Lung (tissue), 12 donors: ENCODE measurements around the gene C12orf75. TPM values are rescaled to one million over a fixed set of nuclear protein-coding genes. Genes with fewer than 3 reads are reported as not detected.

Experiments used
- ATAC-seq: fragments of 200-7000 bp; cut with Tn5 transposase; one replicate; pipeline ENCODE4 v1.9.1; 2020; ENCODE audit warnings: moderate number of reproducible peaks; ENCODE audit not compliant: insufficient read depth, low FRiP score
- DNase-seq, 3 donors: peaks; one replicate each; pipeline ENCODE4 v3.0.0-alpha.2; 2013 to 2017
- H3K27ac ChIP-seq, 2 donors: one replicate each; pipeline ENCODE4 v1.5.1; 2013; ENCODE audit warnings: mild to moderate bottlenecking in 2 of 2, moderate library complexity in 2 of 2, control low read depth in 1 of 2, inconsistent platforms in 1 of 2, low read depth in 1 of 2, low read length in 1 of 2
- H3K27me3 ChIP-seq, 3 donors: one replicate each; pipeline ENCODE4 v1.5.1; 2013; ENCODE audit warnings: low read length in 2 of 3; ENCODE audit not compliant: control insufficient read depth in 3 of 3, insufficient read depth in 3 of 3
- H3K36me3 ChIP-seq, 4 donors: one replicate each; pipeline ENCODE4 v1.5.1; 2013; ENCODE audit warnings: low read length in 4 of 4, mild to moderate bottlenecking in 1 of 4, moderate library complexity in 1 of 4; ENCODE audit not compliant: control insufficient read depth in 4 of 4, insufficient read depth in 4 of 4
- H3K4me1 ChIP-seq, 5 donors: one replicate each; pipeline ENCODE4 v1.5.1; 2013; ENCODE audit warnings: low read length in 5 of 5, mild to moderate bottlenecking in 2 of 5, moderate library complexity in 1 of 5; ENCODE audit not compliant: control insufficient read depth in 5 of 5, insufficient read depth in 5 of 5
- H3K4me3 ChIP-seq: one replicate; pipeline ENCODE4 v1.5.1; 2013; ENCODE audit warnings: mild to moderate bottlenecking, control low read depth, moderate library complexity
- H3K9ac ChIP-seq, 2 donors: one replicate each; pipeline ENCODE4 v1.5.1; 2013; ENCODE audit warnings: low read length in 2 of 2, control low read depth in 1 of 2; ENCODE audit not compliant: insufficient read depth in 1 of 2
- H3K9me3 ChIP-seq, 4 donors: one replicate each; pipeline ENCODE4 v1.5.1; 2013; ENCODE audit warnings: low read length in 3 of 4, mild to moderate bottlenecking in 1 of 4, moderate library complexity in 1 of 4; ENCODE audit not compliant: control insufficient read depth in 4 of 4, insufficient read depth in 3 of 4
- WGBS, 2 donors: extraction: QIAGEN DNeasy Blood & Tissue Kit; methylation state at CpG; one replicate each; pipeline ENCODE4 v1.1.7; 2013; 5-methylcytosine and 5-hydroxymethylcytosine counted together
- polyA plus RNA-seq, 2 donors: library from polyadenylated mRNA; stranded (reverse); fragments of 200-250 nt; gene quantifications; one replicate each; pipeline ENCODE4 v1.2.1, GENCODE V29; 2013
- total RNA-seq, 2 donors: library from RNA; depleted of rRNA in 1 of 2; stranded (reverse); fragments of >200 nt in 1 of 2; gene quantifications; one replicate each; pipeline ENCODE4 v1.2.1, GENCODE V29; 2014 to 2021
- TF ChIP-seq, protein P1 (sequence below): IDR thresholded peaks from 2 replicates; pipeline ENCODE4 v1.5.1; 2012; ENCODE audit warnings: mild to moderate bottlenecking; ENCODE audit errors: control extremely low read depth, extremely low read depth
- donor health status: control.
- donor health status: control.
- donor health status: Bipolar disorder and iron deficiency.
- donor health status: healthy.
- donor health status: DM: yes; HTN: yes; CAD: no.

Gene C12orf75
- total and polyA plus RNA-seq, 4 donors, result 7.0 to 26.7 (median 17.2) TPM

- TF ChIP-seq, protein P1, sequence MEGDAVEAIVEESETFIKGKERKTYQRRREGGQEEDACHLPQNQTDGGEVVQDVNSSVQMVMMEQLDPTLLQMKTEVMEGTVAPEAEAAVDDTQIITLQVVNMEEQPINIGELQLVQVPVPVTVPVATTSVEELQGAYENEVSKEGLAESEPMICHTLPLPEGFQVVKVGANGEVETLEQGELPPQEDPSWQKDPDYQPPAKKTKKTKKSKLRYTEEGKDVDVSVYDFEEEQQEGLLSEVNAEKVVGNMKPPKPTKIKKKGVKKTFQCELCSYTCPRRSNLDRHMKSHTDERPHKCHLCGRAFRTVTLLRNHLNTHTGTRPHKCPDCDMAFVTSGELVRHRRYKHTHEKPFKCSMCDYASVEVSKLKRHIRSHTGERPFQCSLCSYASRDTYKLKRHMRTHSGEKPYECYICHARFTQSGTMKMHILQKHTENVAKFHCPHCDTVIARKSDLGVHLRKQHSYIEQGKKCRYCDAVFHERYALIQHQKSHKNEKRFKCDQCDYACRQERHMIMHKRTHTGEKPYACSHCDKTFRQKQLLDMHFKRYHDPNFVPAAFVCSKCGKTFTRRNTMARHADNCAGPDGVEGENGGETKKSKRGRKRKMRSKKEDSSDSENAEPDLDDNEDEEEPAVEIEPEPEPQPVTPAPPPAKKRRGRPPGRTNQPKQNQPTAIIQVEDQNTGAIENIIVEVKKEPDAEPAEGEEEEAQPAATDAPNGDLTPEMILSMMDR, result no peak
- Histone ChIP-seq H3K36me3 (no peaks in the 10 kb centered on the region), H3K9ac (no peak overlapping the region), H3K27ac (no peak overlapping the region), H3K9me3 (peaks cover 0 to 5% (median 2%) of the 10 kb centered on the region in 4 donors), H3K27me3 (no peaks in the 10 kb centered on the region), H3K4me3 (no peak overlapping the region), H3K4me1 (no peaks in the 10 kb centered on the region)
- no peak for ATAC-seq
- DNase-seq, result no peak
These were observed 12.0 kb downstream of the C12orf75 start for GRCh38 chr12:105342464-105342863.

GRCh38 chr12:105343836-105344235 lies 13.3 kb downstream of the C12orf75 start:
- Histone ChIP-seq H3K27ac (no peak overlapping the region), H3K9ac (no peak overlapping the region), H3K36me3 (no peaks in the 10 kb centered on the region), H3K4me1 (no peaks in the 10 kb centered on the region), H3K27me3 (no peaks in the 10 kb centered on the region), H3K9me3 (peaks cover 0 to 5% (median 2%) of the 10 kb centered on the region in 4 donors), H3K4me3 (no peak overlapping the region)
- 90 to 96% methylated on average over 1 of the region's 1 CpG for whole genome bisulfite sequencing, 2 donors
- ATAC-seq, result no peak
- TF ChIP-seq, protein P1, result no peak
- DNase-seq, result no peak

DNA sequence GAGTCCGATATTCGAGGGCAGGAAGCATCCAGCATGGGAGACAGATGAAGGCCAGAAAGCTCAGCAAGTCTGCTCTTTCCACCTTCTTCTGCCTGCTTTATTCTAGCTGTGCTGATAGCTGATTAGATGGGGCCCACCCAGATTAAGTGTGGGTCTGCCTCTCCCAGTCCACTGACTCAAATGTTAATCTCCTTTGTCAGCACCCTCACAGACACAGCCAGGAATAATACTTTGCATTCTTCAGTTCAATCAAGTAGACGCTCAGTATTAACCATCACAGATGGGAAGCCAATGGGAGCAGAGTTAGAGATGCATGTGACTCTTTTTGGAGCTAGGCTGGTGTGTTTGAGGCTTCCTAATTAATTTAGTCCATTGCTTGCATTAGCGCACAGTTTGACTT lies 17.0 kb downstream of the C12orf75 start:
- TF ChIP-seq, protein P1, result no peak
- peaks cover 0 to 2% (median 0%) of the 10 kb centered on the region in 4 donors for H3K9me3 ChIP-seq
- no peak overlapping the region for H3K9ac ChIP-seq
- H3K4me1 ChIP-seq, result peaks cover 0 to 2% (median 0%) of the 10 kb centered on the region in 5 donors
- H3K27ac ChIP-seq, result no peak overlapping the region
- ATAC-seq (no peak), DNase-seq (no peak)
- WGBS, 2 donors, result 80 to 96% methylated on average over 4 of the region's 4 CpGs
- no peak overlapping the region for H3K4me3 ChIP-seq
- H3K36me3 ChIP-seq, result no peaks in the 10 kb centered on the region
- H3K27me3 ChIP-seq, result no peaks in the 10 kb centered on the region

- ATAC-seq, result no peak
- H3K9me3 ChIP-seq, result peaks cover 0 to 2% (median 0%) of the 10 kb centered on the region in 4 donors
- H3K9ac ChIP-seq, result no peak overlapping the region
- no peak overlapping the region for H3K27ac ChIP-seq
- no peak for DNase-seq
- peaks cover 0 to 3% (median 0%) of the 10 kb centered on the region in 5 donors for H3K4me1 ChIP-seq
- H3K36me3 ChIP-seq, result no peaks in the 10 kb centered on the region
- TF ChIP-seq, protein P1, result no peak
- no peaks in the 10 kb centered on the region for H3K27me3 ChIP-seq
- H3K4me3 ChIP-seq, result no peak overlapping the region
- WGBS, 2 donors, result 87 to 92% methylated on average over 3 of the region's 3 CpGs
These were observed 17.7 kb downstream of the C12orf75 start for GRCh38 chr12:105348142-105348541.
